Stomach (tissue), 9 donors: Measurements from ENCODE around the gene ZNF768. TPM values are rescaled to one million over a fixed set of nuclear protein-coding genes. Genes with fewer than 3 reads are reported as not detected.

Source experiments
- DNase-seq, 2 donors: peaks; one replicate each; pipeline versions ENCODE4 v3.0.0 to v3.0.0-alpha.2; 2013 to 2019
- H3K27ac ChIP-seq, 5 donors: fragments of 200-600 bp in 4 of 5; sonication (generic) in 4 of 5; one replicate each; pipeline ENCODE4 v1.5.1; 2013 to 2019; ENCODE audit warnings: mild to moderate bottlenecking in 1 of 5, moderate library complexity in 1 of 5
- H3K27me3 ChIP-seq, 3 donors: fragments of 200-600 bp; sonication (generic); one replicate each; pipeline ENCODE4 v1.5.1; 2017 to 2019; ENCODE audit warnings: mixed run types in 1 of 3
- H3K36me3 ChIP-seq, 4 donors: fragments of 200-600 bp; sonication (generic); 1 replicate in 3 of 4; 2 replicates in 1 of 4; pipeline ENCODE4 v1.5.1; 2016 to 2019
- H3K4me1 ChIP-seq, 4 donors: fragments of 200-600 bp; sonication (generic); one replicate each; pipeline ENCODE4 v1.5.1; 2016 to 2019
- H3K4me3 ChIP-seq, 4 donors: fragments of 200-600 bp; sonication (generic) in 3 of 4; one replicate each; pipeline ENCODE4 v1.5.1; 2016 to 2019; ENCODE audit warnings: mild to moderate bottlenecking in 1 of 4
- H3K9me3 ChIP-seq, 4 donors: fragments of 200-600 bp; sonication (generic); one replicate each; pipeline ENCODE4 v1.5.1; 2016 to 2019
- EP300 ChIP-seq: sonication (generic); formaldehyde crosslinking; IDR thresholded peaks from one replicate; pipeline ENCODE4 v1.6.1; 2017; ENCODE audit warnings: antibody characterized with exemption
- POLR2A ChIP-seq, 4 donors: fragments of 450-650 bp; IDR thresholded peaks; one replicate each; pipeline ENCODE4 v1.6.1; 2016; ENCODE audit warnings: antibody characterized with exemption in 4 of 4, control low read depth in 2 of 4, mild to moderate bottlenecking in 1 of 4, moderate library complexity in 1 of 4
- POLR2AphosphoS5 ChIP-seq, 3 donors: sonication (generic); formaldehyde crosslinking; IDR thresholded peaks; one replicate each; pipeline ENCODE4 v1.6.1; 2016; ENCODE audit warnings: antibody characterized with exemption in 3 of 3
- WGBS, 5 donors: extraction: QIAGEN DNeasy Blood & Tissue Kit in 3 of 5; methylation state at CpG; one replicate each; pipeline versions ENCODE4 v1.1.5 to v1.1.7; 2013 to 2018; 5-methylcytosine and 5-hydroxymethylcytosine counted together
- intact Hi-C: fragments of 100-400 bp; cut with DNase I; formaldehyde crosslinking; loops from one replicate; pipeline ENCODE4 v1.15.1; 2023; ENCODE audit warnings: low total_unique reads
- polyA plus RNA-seq, 3 donors: library from polyadenylated mRNA; stranded (reverse); fragments of 200-250 nt; gene quantifications; one replicate each; pipeline ENCODE4 v1.2.3, GENCODE V29; 2013
- total RNA-seq, 5 donors: library from RNA; depleted of rRNA; stranded (reverse); fragments of >200 nt; gene quantifications; one replicate each; pipeline versions ENCODE4 v1.1.0 to v1.2.3, GENCODE V29; 2014 to 2016
- TF ChIP-seq, protein P1 (sequence below), 7 experiments: fragments of 450-650 bp in 4 of 7; fragments of 200-600 bp in 3 of 7; sonication (generic) in 3 of 7; IDR thresholded peaks; one replicate each; pipeline ENCODE4 v1.5.1; 2016 to 2019; ENCODE audit warnings: antibody characterized with exemption in 7 of 7, control low read depth in 2 of 7, mild to moderate bottlenecking in 1 of 7
- donor health status: healthy with polysubstance abuse.
- donor health status: Bipolar disorder and iron deficiency.
- donor health status: healthy.

Gene ZNF768
- total and polyA plus RNA-seq, 8 donors = 11.9 to 75.0 (median 31.3) TPM

DNA sequence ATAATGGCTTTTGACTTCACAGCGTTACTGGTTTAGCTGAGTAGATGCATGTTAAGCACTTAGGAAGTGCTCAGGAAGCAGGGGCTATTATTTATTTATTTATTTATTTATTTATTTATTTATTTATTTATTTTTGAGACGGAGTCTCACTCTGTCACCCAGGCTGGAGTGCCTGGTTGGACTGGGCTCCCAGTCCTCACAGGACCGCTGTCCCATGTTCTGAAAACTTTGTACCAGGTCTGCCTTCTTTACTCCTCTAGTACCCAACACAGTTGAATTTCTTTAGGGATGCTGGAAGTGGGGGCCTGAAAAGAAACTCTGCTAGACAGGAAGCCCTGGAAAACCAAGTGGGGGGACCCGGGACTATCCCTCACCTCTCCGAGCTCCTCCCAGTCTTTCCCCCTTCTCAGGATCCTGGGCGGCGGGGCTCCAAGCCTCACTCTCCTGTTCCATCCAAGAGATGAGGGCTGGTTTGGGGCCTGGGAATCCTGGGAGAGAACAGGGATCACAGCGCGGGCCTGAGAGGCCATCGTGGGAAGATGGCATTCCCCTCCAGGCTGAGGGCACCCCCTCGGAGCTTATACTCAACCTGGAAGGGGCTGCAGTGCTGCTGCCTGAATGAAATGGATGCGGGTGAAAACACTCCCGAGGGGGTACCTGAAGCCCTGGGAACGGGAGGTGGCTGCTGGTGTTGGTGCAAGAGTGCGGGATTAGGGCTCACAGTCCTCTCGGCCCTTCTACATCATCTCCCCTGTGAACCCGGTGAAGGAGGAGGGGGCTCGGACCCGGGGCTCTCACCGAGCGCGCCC is 44.5 kb upstream of the ZNF768 start:
- intact Hi-C loops = no loop called here
- 6 to 23% (median 7%) methylated on average over 7 to 22 of the region's 22 CpGs for whole genome bisulfite sequencing, 5 donors
- peak; percentile 28 to 70 for DNase-seq

DNA sequence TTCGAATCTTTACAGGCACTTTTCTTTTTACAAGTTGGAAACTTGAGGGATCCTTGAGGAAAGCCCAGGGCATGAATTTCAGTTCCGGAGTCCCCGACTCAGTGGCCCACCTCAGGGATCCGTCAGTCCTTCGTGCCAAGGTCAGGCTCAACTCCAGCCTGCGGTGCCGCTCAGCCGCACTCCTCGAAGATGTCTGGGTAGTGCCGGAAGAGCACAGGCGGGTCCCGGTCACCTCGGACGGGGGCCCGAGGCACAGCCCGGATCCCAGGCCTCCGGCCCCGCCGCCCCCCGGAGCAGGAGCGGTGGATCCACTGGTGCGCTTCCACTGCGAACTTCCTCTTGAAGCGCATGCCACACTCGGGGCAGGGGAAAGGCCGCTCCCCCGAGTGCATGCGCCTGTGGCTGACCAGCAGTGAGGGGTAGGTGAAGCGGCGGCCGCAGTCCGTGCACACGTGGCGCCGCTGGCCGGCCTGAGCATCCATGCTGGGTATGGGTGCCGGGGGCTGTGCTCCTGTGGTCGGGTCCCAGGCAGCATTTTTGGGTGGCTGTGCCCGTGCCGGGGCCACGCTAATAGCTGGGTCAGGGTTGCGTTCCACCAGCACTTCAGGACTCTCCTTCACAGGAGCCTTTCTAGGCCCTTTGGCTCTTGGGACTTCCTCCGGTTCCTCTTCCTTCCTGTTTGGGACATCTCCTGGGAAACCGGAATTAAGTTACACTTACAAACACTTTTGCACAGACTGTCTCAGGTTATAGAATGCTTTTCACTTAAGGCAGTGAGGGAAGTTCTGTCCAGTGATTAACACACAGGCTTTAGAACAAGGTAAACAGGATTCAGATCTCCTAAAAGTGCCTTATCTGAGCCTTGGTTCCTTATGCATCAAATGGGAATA is 43.6 kb upstream of the ZNF768 start:
- TF ChIP-seq, protein P1, sequence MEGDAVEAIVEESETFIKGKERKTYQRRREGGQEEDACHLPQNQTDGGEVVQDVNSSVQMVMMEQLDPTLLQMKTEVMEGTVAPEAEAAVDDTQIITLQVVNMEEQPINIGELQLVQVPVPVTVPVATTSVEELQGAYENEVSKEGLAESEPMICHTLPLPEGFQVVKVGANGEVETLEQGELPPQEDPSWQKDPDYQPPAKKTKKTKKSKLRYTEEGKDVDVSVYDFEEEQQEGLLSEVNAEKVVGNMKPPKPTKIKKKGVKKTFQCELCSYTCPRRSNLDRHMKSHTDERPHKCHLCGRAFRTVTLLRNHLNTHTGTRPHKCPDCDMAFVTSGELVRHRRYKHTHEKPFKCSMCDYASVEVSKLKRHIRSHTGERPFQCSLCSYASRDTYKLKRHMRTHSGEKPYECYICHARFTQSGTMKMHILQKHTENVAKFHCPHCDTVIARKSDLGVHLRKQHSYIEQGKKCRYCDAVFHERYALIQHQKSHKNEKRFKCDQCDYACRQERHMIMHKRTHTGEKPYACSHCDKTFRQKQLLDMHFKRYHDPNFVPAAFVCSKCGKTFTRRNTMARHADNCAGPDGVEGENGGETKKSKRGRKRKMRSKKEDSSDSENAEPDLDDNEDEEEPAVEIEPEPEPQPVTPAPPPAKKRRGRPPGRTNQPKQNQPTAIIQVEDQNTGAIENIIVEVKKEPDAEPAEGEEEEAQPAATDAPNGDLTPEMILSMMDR (IDR thresholded peaks at IDR 0.05) = no peak
- TF ChIP-seq EP300 = no peak
- no peak for TF ChIP-seq POLR2A (IDR thresholded peaks at IDR 0.05)
- no peak for TF ChIP-seq POLR2AphosphoS5 (IDR thresholded peaks at IDR 0.05)
- intact Hi-C loops = loop anchor here (10.0 kb wide), 1 partner anchor 85 kb away; the partner anchor contains the start of genes FBRS and PRR14
- H3K4me3 ChIP-seq = peak overlapping the region in 3 of 4 donors; percentile 77 to 81 (median 81)
- no peaks in the 10 kb centered on the region for H3K27me3 ChIP-seq
- peak overlapping the region in 4 of 5 donors; percentile 92 to 99 (median 96) for H3K27ac ChIP-seq
- peaks cover 0 to 5% (median 2%) of the 10 kb centered on the region in 4 donors for H3K36me3 ChIP-seq
- no peaks in the 10 kb centered on the region for H3K9me3 ChIP-seq
- DNase-seq = no peak
- WGBS, 5 donors = 76 to 88% (median 86%) methylated on average over 11 to 44 of the region's 44 CpGs
- peaks cover 19 to 53% (median 25%) of the 10 kb centered on the region in 4 donors for H3K4me1 ChIP-seq

More for the DNA sequence above, 44.5 kb upstream of the ZNF768 start:
- Histone ChIP-seq H3K36me3 (peaks cover 0 to 5% (median 2%) of the 10 kb centered on the region in 4 donors), H3K4me1 (peaks cover 19 to 58% (median 25%) of the 10 kb centered on the region in 4 donors), H3K27ac (peak overlapping the region; percentile 92 to 99 (median 96)), H3K4me3 (peak overlapping the region; percentile 64 to 81 (median 79)), H3K9me3 (no peaks in the 10 kb centered on the region), H3K27me3 (no peaks in the 10 kb centered on the region)
- TF ChIP-seq POLR2AphosphoS5 (IDR thresholded peaks at IDR 0.05) (no peak), EP300 (no peak), POLR2A (IDR thresholded peaks at IDR 0.05) (no peak)
- TF ChIP-seq, protein P1 (IDR thresholded peaks at IDR 0.05) = no peak

DNA sequence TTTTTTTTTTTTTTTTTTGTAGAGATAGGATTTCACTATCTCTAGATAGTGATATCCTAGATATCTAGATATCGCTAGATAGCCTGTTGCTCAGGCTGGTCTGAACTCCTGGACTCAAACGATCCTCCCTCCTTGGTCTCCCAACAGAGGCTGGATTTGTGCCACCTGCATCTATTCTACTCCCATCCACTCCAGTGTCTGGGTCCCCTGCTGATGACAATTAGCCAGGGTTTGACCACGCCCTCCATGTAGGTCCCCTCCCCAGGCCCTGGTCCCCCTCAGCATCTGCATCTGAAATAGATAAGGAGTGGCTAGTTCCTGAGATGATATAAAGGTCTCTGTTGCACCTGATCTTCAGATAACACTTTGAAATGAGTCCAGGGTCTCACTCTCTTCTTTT is 42.9 kb upstream of the ZNF768 start:
- H3K9me3 ChIP-seq = no peaks in the 10 kb centered on the region
- no peak overlapping the region for H3K27ac ChIP-seq
- 90 to 93% (median 91%) methylated on average over 3 of the region's 3 CpGs for WGBS, 5 donors
- peaks cover 19 to 50% (median 25%) of the 10 kb centered on the region in 4 donors for H3K4me1 ChIP-seq
- no peak overlapping the region for H3K4me3 ChIP-seq
- DNase-seq = no peak
- TF ChIP-seq, protein P1 (IDR thresholded peaks at IDR 0.05) = no peak
- TF ChIP-seq EP300 (no peak), POLR2A (IDR thresholded peaks at IDR 0.05) (no peak), POLR2AphosphoS5 (IDR thresholded peaks at IDR 0.05) (no peak)
- no peaks in the 10 kb centered on the region for H3K27me3 ChIP-seq
- peaks cover 0 to 5% (median 2%) of the 10 kb centered on the region in 4 donors for H3K36me3 ChIP-seq
- intact Hi-C loops = loop anchor here (10.0 kb wide), 1 partner anchor 86 kb away; the partner anchor contains the start of genes FBRS and PRR14
